Inflammatory macrophage (primary cell): ENCODE data around the gene PDE4D.
"Not testable (repeated sequence)": the region's sequence is repeated elsewhere in the genome, so short reads cannot be mapped to it uniquely, and the experiment has no call there.

Source experiments
- DNase-seq, 2 donors: peaks; one replicate each; pipeline ENCODE4 v3.0.0-alpha.2; 2020 to 2022

Gene PDE4D

DNA sequence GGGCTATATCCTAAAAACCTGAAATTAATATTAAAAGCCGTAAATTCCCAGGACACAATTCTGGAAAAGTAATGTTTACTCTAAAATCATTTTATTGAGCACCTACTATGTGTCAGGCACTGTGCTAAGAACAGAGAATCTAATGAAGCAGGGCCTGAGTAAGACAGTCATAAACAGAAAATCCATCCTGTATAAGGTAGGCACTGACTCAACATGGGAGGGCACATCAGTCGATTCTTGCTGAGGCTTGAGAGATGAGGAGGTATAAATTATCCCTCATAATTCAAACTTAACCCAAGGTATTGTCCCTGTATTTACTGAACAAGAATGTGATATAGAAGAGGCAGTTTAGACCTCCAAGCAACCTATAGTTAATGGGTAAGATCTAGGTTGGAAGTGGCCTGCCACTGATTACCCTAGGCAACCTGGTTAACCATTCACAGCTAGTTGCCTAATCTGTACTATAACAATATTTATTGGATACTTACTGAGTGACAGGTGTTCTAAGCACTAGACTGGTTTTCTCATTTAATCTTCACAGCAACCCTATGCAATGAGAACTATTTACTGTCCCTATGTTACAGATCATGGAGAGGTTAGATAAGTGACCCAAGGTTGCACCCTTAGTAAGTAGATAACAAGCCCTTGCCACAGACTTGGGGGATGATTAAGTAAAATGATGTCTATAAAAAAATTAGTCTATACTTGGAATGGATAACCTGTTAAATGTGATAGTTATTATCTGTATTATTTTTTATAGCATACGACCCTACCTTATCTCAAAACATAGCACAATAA, 317.7 kb downstream of the PDE4D start:
- DNase-seq, result no peak

DNA sequence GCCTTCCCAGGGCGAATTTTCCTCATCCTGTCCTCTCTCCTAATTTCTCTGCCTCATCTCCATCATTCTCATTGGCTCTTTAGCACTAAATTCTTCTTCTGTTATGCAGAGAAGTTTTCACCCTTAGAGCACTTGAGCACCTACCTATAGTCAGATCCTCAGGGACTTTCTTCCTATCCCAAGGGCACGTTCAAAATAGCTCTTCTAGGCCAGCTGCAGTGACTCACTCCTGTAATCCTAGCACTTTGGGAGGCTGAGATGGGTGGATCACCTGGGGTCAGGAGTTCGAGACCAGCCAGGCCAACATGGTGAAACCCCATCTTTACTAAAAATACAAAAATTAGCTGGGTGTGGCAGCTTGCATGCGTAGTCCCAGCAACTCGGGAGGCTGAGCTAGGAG, 320.0 kb downstream of the PDE4D start:
- DNase-seq, result not testable (repeated sequence)

DNA sequence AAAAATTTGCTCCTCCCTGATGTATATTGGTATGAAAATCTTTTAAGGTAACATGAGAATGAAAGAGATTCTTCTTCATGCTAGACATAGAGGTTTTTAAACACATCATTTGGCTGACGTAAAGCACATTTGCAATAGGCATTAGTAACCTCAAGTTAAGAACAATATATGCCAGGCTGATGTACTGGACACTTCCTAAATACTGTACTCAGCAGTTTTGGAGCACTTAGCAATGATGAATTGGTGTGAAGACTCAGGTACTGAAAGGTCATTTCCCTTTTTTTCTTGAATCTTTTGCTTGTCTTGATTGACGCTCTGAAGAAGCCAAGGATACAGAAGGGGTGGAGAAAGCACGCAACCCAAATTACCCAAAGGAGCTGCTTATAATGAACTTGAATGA, 322.5 kb downstream of the PDE4D start:
- no peak for DNase-seq

DNA sequence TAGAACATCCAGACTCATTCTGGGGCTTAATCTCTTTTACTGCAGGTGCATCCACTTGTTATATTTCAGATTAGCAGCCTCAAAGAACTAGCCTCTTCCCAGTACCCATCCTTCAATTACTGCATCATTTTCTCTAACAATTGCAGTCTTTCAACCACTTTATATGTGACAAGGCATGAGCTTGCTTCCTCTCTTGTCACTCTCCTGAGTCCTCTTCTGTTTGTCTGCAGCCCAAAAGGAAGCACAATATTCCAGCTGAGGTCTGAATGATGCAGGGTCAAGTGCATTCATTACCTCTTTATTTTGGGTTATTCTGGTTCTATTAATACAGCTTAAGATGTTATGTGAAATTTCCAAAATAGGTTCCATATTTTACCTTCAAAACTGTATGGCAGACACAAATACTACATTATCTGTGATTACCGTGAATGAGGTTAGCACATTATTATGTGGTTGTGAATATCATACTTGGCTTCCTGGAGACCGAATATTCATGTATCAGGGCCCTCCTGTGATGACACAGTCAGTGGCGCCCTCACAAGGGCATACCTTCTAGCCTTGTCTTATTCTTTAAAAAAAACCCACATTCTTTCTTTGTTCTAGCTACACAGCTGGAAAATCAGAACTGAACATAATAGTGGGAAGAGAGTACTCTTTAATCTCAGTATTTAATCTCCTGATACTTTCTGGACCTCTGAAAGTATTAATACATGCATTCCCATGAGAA, 323.8 kb downstream of the PDE4D start:
- no peak for DNase-seq

DNA sequence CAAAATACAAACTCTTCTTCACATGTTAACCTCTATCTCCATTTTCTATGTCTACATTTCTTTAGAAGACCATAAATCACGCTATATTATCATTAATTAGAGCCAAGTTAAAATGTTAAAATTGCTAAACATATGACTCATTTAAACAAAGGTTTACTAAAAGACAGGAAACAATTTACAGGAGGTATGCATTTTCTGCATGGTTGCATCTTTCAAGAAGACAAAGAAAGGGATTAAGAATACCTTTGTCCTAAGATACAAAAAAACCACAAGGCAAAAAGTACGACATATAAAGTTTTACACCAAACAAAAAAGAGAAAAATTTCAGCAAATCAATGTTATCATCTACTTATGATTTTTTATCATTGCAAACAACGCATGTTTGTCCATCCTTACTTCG, 324.4 kb downstream of the PDE4D start:
- DNase-seq, result no peak

DNA sequence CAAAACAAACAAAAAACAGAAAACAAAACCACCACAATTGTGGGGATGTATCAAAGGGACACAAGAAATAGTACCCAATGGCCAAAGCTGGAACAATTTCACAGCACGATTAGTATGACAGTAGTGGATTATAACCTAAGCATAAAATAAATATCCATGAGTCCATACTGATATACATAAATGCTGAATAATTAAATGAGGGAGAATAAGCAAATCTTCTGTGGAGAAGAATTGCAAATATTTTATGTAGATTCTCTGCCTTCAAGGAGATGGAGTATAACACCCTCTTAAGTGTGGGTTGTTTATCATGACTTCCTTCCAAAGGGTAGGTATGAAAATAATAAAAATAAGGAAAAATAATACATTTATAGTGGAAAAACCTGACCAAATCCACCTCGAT, 325.4 kb downstream of the PDE4D start:
- no peak for DNase-seq

DNA sequence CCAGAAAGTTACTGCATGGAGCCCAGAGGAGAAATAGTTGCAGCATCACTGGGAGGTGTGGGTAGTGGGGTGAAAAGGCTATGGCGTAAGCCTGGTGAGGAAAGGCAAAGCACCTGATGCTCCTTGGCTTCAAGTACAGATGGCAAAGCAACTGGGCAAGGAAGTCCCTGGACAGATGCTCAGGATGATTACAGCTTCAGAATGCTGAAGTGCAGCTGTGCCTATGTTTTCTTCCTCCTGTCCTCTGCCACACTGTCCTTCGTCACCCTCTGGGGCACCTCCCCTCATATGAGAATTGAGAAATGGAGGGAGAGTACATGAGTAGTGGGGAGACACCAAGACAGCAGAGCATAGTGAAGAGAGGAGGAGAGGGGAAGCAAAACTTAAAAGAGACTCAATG, 328.0 kb downstream of the PDE4D start:
- no peak for DNase-seq

DNA sequence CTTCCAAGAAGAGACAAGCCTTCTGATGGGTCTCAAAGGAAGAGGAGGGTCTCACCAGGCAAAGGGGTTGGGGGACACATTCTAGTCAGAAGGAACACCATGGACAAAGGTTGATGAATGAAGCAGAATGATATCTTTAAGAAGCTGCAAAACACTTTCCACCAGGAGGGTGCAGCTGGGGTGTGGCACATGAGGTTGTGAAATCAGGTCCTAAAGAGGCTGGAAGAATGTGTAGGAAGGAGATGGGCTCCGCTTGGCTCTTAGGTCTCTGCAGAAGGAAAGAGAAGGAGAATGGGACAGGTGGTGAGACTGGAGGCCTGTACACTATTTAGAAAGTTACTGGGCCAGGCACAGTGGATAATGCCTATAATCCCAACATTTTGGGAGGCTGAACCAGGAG, 328.6 kb downstream of the PDE4D start:
- DNase-seq, result no peak

DNA sequence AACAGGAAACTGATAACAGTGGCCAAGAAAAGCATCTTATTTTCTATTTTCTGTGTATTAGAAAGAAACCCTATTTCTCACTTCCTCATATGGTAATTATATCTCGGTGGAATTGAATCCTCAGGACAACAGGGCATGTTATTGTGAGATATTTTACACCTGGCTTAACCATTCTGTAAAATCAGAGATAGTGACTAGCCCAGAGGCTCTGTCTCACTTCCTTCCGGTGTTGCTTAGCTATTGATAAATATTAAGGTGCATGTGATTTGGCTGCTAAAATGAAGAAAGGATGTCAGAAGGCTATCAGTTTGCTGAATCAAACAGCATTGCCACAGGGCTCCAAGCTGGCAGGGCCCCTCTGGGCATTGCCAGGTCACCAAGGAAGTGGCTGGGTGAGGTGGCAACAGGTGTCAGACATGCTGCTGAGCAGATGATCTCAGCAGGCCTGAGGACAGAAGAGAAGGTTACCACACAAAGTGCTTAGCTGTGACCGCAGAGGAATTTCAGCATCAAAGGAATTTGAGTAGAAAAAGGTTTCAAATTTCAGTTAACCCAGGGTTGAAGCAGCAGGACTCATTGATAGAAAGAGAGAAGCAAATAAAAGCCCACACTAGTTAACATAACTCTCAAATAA, 330.7 kb downstream of the PDE4D start:
- DNase-seq, result no peak

DNA sequence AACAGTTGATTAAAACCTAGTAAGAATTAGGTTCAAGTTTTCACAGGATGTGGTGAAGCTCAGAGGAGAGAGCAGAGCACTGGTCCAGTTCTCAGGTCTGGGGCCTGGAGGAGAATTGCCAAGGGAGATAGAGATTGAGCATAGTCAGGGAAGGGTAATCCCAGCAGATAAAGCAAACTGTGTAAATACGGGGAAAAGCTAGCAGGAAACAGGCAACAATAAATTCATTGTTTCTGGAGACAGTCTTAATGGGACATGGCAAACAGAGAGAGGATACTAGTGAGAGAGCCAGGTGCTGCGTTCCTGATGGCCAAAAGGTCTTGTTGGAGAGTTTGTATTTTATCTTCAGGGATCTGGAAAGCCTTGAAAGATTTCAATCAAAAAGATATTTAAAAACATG, 333.0 kb downstream of the PDE4D start:
- no peak for DNase-seq

DNA sequence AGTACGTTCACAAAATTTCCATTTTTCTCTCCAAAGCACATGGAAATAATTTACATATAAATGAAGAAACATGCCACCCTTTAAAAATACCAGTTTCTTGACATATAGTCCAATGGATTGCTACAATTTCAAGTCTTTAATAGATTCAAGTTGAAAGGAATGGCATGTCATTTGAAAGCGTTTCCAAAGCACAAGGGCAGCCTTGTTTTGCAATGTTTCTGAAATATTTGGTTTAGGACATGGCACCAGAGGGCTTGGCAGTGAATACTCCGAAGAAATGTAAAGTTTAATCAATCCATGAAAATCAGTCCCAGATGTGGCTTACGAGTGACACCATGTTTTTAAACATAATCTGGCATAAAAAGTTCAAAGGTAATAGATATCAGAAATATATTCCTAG, 333.7 kb downstream of the PDE4D start:
- no peak for DNase-seq

DNA sequence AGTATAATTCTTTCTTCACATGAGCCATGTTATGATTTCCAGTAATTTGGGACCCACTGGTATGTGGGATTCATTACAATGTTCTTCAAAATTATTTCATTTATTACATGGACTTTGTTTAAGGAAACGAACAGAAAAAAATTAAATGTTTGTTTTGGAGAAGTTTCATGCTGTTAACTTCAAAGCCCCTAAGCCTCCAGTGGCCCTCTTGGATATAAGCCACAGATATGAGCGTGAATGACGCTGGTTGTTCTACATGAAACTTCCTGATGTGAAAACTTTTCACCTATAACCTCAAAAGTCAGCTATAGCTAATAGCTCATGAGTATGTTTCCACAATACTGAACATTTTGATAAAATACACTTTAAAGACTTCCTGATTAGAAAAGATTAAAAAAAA, 334.2 kb downstream of the PDE4D start:
- DNase-seq, result no peak

DNA sequence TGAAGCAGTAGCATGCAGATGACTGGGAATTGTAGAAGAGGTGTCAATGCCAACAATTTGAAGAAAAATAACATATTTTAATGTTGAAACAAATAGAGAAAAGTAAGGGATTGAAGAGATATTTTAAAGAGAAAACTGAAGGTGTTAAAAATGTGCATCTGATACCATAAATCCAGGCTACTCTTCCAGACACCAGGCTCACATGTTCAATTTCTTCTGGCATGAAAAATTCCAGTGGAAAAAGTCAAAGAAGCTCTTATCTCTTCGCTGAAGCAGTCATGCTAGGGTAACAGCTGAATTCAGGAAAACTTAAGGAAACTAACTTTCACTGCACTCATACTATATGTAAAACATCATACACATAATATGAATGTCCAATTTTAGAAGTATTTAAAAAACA, 335.0 kb downstream of the PDE4D start:
- no peak for DNase-seq

DNA sequence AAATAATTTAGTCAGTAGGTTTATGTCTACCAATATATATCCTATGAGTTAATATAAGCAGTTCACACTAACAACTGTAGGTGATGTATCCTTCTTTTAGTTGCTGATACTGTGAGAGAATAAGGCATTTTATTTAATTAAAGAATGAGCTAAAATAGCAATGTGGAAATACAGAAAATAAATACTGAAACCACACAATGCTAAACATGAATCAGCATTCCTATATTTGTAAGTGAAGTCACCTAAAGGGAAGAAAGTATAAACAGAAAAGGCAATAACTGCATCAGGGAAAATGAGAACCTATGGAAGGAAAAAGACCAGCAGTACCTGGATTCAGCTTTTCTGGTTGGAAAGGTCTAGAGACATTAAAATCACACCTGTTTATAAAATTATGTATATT, 336.0 kb downstream of the PDE4D start:
- no peak for DNase-seq

DNA sequence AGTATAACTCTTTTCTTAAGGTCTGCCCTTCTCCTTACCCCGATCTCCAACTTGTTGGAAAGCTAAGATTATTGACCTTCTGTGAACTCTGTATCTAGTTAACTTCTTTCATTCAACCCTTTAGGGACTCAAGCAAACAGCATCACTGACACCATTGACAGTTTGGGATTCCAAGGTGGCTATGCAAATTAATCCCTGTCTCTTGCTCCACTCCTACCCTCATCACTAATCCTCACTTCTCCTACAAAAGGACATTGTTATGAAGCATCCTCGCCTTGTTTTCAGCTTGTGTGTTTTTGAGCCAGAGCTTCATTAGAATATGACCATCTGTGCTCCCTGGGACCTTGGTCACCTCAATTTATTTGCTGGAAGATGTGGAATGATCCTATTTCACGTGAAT, 337.9 kb downstream of the PDE4D start:
- DNase-seq, result no peak

DNA sequence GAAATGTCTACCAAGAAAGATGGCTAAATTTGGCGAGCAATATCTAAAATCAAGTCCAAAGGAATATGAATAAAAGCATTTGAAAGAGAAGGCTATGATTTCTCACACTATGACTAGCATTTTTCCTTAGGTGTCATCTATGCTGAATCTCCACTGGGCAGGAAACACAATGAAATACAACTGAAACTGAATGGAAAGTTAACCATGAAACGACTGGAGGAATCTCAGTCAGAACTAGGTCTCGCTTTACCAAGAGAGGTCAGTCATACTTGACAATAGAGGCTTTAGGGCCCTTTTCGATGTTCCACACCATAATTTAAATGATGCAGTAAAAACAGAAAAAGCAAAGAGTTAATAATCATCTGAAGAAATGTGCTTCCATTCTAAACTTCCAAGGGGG, 339.0 kb downstream of the PDE4D start:
- DNase-seq, result no peak

DNA sequence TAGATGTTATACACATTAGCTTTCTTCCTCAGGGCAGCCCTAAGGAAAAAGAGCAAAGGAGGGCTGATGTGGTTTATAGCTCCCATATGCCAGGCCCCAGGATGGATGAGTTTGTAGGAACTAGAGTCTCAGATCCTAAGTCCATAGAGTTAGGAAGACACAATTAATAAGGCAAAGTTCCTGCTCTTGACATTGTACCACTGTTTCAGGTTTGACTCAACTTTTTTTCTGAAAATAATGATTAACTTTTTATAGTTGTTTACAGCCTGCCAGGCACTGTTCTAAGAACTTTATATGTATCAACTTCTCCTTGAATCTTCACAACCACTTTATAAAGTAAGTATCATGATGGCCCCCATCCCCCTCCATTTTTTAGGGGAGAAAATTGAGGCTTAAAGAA, 339.5 kb downstream of the PDE4D start:
- no peak for DNase-seq

DNA sequence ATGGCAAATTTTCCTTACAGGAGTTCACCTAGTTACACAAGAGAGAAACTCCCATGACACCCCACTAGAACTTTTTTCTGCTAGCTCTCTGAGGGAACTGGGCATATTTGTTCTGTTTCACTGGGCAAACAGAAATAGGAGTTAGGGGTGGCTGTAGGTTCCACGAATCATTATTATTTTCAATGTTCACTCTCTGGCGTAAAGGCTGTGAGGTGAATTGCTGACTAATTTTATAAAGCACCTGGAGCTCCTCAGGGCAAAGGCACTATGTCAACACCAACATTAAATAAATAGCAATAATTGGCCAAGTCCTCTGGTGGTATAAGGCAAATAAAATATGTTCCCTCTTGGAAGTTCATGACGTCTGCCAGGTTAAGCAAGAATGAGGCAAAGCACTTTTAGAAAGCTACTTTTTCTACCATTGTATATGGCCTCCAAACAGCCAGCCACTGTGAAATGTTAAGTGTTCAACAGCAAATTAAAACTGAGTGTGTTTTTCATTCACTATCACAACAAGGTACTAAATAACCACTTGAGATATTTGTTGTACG, 344.6 kb downstream of the PDE4D start:
- DNase-seq, result no peak

DNA sequence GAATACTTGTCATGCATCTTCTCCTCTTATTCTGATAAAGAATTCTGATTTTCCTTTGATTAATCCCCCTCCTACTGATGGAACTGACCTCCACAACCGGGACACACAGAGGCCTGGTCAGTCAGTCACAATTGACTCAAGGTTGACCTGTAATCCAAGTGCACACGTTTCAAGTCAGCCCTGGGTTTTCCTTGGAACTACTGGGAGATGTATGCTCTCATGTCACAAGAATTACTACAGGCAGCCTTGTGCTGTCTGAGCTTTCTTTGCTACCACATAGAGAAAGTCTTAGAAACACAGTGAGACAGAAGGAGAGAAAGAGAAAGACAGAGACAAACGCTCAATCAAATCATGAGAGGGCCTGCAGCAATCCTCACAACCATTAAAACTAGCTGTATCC, 345.8 kb downstream of the PDE4D start:
- no peak for DNase-seq

DNA sequence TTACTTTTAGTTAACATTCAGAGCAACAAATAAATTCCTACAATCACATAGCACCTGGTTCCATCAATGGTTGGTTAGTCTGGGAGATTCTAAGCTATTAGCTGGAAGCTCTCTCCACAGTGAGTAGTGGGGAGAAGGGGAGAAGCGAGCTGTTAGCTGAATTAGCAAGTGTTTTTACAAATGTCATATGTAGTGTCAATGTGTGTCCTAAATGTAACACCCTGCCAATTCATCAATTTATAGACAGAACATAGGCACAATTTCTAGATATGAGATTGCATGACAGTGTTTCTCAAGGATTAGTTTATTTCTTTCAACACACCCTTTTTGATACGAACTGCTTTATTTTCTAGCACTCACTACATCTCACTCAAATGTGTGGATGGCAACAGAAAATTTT, 349.0 kb downstream of the PDE4D start:
- no peak for DNase-seq

DNA sequence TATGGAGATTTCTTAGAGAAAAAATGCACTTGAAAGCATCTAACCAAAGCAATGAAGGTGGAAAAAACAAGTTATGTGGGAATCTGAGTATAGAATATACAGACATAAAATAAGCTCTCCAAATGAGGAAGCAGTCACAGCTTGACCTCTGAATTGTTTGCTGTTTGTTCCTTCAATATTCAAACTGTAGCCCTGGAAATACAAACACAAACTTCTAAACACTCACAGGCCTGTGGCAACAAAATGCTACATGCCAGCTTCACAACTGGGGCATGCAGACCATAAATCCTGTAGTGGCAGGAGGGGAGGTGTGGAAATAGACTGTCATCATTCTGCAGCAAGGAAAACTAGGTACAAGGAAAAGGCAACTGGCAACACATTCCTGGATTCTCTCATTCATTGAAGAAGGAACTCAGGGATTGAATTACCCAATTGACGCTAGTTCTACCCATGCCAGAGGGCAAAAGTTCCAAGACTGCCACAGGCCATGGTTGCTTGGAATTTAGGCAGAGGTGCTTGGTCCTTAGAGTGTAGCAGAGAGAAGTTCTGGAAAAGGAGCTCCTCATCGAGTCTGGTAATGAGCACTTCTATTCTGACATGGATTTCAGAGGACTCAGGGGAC, 349.6 kb downstream of the PDE4D start:
- no peak for DNase-seq

DNA sequence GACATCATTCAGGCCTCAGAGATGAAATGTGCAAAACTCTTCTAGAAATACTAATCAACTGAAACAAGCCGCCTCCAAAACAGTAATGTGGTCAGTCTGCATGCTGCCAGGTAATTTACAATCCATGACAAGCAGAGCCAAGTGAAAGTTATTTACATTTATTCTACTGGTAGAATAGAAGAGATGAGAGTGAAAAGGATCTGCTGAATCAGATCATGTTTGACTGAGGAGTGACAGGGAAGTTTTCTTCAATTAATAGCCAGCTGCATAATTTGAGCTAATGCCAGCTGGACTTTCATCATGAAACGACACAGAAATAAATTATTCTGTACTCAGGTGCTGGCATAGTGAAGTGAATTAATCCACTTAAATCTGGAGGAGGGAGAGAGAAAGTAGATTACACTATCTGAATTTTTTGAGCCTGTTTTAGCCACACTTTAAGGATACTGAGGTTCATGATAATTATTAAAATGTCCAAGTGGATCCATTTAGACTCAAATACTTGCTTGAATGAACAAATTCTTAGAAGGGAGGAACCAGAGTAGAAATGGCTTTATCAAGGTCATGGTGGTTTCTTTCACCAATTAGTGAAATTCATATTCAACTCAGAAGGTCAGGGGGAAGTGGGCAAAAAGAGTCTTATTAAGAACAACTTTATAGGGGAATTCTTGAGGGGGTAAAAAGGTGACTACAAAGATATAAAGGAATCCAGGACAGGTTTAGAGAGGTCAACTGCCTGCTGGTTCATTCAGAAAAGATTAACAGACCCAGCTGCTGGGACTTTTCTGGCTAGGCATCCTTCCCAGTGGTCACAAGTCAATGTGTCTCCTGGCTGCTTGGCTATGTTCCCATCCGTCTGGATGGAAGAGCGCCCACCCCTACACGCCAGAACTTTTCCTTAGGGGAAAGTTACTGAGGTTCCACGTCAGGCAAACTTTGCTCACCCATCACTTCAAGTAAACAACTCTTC, 350.4 kb downstream of the PDE4D start:
- no peak for DNase-seq
